CD4-positive, alpha-beta T cell (primary cell): ENCODE results near the gene EVI5. TPM values are rescaled to one million over a fixed set of nuclear protein-coding genes. Genes with fewer than 3 reads are reported as not detected.

ENCODE experiments used
- ATAC-seq: fragments of 200-7000 bp; cut with Tn5 transposase; one replicate; pipeline ENCODE4 v1.10.0; 2022; ENCODE audit warnings: mild to moderate bottlenecking; ENCODE audit not compliant: poor library complexity
- CTCF ChIA-PET: fragments of 350-600 bp; sonication (Branson Sonifier 250); formaldehyde crosslinking; loops from one replicate; lab custom pipeline; 2021; ENCODE audit warnings: antibody characterized with exemption, inconsistent platforms; lab: Charles Lee
- POLR2A ChIA-PET: fragments of 350-600 bp; sonication (Branson Sonifier 250); formaldehyde crosslinking; loops from one replicate; lab custom pipeline; 2021; ENCODE audit warnings: antibody characterized with exemption, inconsistent platforms; lab: Charles Lee
- DNase-seq, 14 experiments: peaks; one replicate each; pipeline ENCODE4 v3.0.0-alpha.2; 2013 to 2020; ENCODE audit warnings: mixed read lengths in 2 of 14
- H3K27ac ChIP-seq, 2 donors: one replicate each; pipeline versions ENCODE4 v1.5.1 to v1.7.0; 2013; ENCODE audit warnings: low read length in 2 of 2, low read depth in 1 of 2, mild to moderate bottlenecking in 1 of 2
- H3K27me3 ChIP-seq, 2 experiments: 1 replicate in 1 of 2; 2 replicates in 1 of 2; pipeline versions ENCODE4 v1.6.1 to v1.7.0; 2013; ENCODE audit warnings: low read length in 2 of 2, control low read depth in 1 of 2, mild to moderate bottlenecking in 1 of 2, moderate library complexity in 1 of 2; ENCODE audit not compliant: insufficient read depth in 2 of 2, control insufficient read depth in 1 of 2
- H3K36me3 ChIP-seq: one replicate; pipeline ENCODE4 v1.6.1; 2013; ENCODE audit warnings: low read length, control low read depth; ENCODE audit not compliant: insufficient read depth
- H3K4me1 ChIP-seq: one replicate; pipeline ENCODE4 v1.6.1; 2013; ENCODE audit warnings: low read length, control low read depth; ENCODE audit not compliant: insufficient read depth
- H3K4me3 ChIP-seq: one replicate; pipeline ENCODE4 v1.5.1; 2013; ENCODE audit warnings: mild to moderate bottlenecking, low read length, moderate library complexity
- H3K9me3 ChIP-seq, 2 experiments: 1 replicate in 1 of 2; 2 replicates in 1 of 2; pipeline versions ENCODE4 v1.6.1 to v1.7.0; 2013; ENCODE audit warnings: low read length in 2 of 2, mild to moderate bottlenecking in 2 of 2, control low read depth in 1 of 2, moderate library complexity in 1 of 2; ENCODE audit not compliant: control insufficient read depth in 1 of 2, insufficient read depth in 1 of 2
- H3K27ac Mint-ChIP-seq: one replicate; pipeline ENCODE4 v1.8.0; 2020; ENCODE audit warnings: mixed read lengths
- H3K27me3 Mint-ChIP-seq: one replicate; pipeline ENCODE4 v1.8.0; 2021; ENCODE audit warnings: mixed read lengths
- H3K36me3 Mint-ChIP-seq: one replicate; pipeline ENCODE4 v1.8.0; 2021; ENCODE audit warnings: low read depth, mixed read lengths
- H3K4me1 Mint-ChIP-seq: one replicate; pipeline ENCODE4 v1.8.0; 2021; ENCODE audit warnings: low read depth, mixed read lengths
- H3K4me3 Mint-ChIP-seq: one replicate; pipeline ENCODE4 v1.8.0; 2020; ENCODE audit warnings: mild to moderate bottlenecking, mixed read lengths
- H3K9me3 Mint-ChIP-seq: one replicate; pipeline ENCODE4 v1.8.0; 2020; ENCODE audit warnings: mixed read lengths
- CTCF ChIP-seq: fragments of 200-600 bp; IDR thresholded peaks from one replicate; pipeline ENCODE4 v1.8.0; 2022; ENCODE audit warnings: antibody characterized with exemption, mild to moderate bottlenecking
- intact Hi-C, 2 experiments: fragments of 100-400 bp; cut with DNase I in 1 of 2; cut with micrococcal nuclease in 1 of 2; formaldehyde crosslinking; loops; one replicate each; pipeline versions ENCODE4 v1.15.1 to v1.9.0; 2023 to 2025; cut with DNase I, micrococcal nuclease
- total RNA-seq, 174 experiments: library from RNA in 2 of 174; stranded (reverse) in 2 of 174; gene quantifications; one replicate each; pipeline ENCODE4 v1.2.3 and lab custom pipeline; 2021 to 2026

The EVI5 gene
- total RNA-seq, 2 experiments from 2014 or later = 1.8 to 2.0 TPM

DNA sequence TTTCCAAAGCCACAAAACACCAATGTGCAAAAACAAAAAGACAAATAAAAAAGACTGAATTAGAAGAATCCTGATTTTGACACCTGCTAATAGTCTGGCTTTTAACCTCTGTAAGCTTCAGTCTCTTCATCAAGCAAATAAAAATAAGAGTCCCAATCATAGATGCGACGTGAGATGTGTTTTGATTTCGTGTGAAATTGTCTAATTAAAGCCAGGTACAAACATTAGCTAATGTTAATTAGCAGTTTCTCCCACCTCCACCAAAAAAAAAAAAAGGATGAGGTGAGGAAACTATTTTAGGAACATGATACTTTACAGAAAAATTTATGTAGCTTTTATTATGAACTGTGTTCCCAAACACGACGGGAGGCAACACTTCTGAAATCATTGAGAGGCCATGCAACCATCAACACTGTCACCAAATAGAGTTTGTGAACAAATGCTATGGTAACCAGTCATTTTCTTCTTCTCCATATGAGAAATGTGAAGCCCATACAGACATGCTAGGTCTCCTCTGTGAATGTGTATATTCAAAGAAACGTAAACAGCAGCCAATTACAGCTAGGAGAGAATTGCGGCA lies 6.7 kb upstream of the EVI5 start:
- H3K27ac Mint-ChIP-seq = no peak overlapping the region
- POLR2A ChIA-PET = no interaction called here

DNA sequence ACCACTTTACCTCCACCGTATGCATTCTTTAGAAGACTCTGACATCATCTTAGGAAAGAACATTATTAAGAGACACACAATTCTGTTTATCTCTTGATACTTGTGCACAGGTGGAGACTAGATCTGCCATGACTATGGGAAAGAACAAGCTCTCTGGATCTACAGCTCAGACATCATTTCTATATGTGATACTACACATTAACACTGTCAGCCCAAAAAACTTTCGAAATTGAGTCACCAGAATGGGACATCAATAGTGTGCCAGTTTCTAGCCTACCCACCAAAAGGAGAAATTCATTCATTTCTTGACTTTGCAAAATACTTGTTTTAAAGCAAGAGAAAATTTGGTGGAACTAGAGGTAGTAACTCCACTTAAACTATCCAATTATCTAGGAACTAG lies 6.0 kb upstream of the EVI5 start:
- Mint-ChIP-seq H3K4me1 (no peaks in the 10 kb centered on the region), H3K27me3 (peaks cover 34% of the 10 kb centered on the region), H3K4me3 (no peak overlapping the region), H3K36me3 (no peaks in the 10 kb centered on the region), H3K9me3 (no peaks in the 10 kb centered on the region), H3K27ac (no peak overlapping the region)
- DNase-seq (no peak), ATAC-seq (no peak)
- intact Hi-C loops = no loop called here
- no peak overlapping the region for H3K4me3 ChIP-seq
- TF ChIP-seq CTCF = no peak
- H3K27ac ChIP-seq = no peak overlapping the region
- peaks cover 8 to 9% of the 10 kb centered on the region in 2 experiments for H3K27me3 ChIP-seq
- peaks cover 0 to under 1% of the 10 kb centered on the region in 2 experiments for H3K9me3 ChIP-seq
- POLR2A ChIA-PET = no interaction called here
- H3K36me3 ChIP-seq = no peaks in the 10 kb centered on the region
- CTCF ChIA-PET = interaction anchor here (0.6 kb wide), 1 partner anchor 87 kb away, joined by 4 read pairs; no protein-coding TSS in a partner anchor
- no peaks in the 10 kb centered on the region for H3K4me1 ChIP-seq

More for the DNA sequence above, 6.7 kb upstream of the EVI5 start:
- Mint-ChIP-seq H3K27me3 (peaks cover 30% of the 10 kb centered on the region), H3K4me3 (no peak overlapping the region), H3K9me3 (no peaks in the 10 kb centered on the region), H3K4me1 (no peaks in the 10 kb centered on the region), H3K36me3 (no peaks in the 10 kb centered on the region)
- intact Hi-C loops = no loop called here
- Histone ChIP-seq H3K9me3 (no peaks in the 10 kb centered on the region), H3K4me3 (no peak overlapping the region), H3K36me3 (no peaks in the 10 kb centered on the region), H3K27me3 (peaks cover 7 to 8% of the 10 kb centered on the region in 2 experiments), H3K27ac (no peak overlapping the region), H3K4me1 (no peaks in the 10 kb centered on the region)
- CTCF ChIA-PET = no interaction called here
- no peak for TF ChIP-seq CTCF
- ATAC-seq (no peak), DNase-seq (no peak)

GRCh38 chr1:92790081-92790480 lies 5.2 kb upstream of the EVI5 start:
- Mint-ChIP-seq H3K27me3 (peaks cover 34% of the 10 kb centered on the region), H3K9me3 (no peaks in the 10 kb centered on the region), H3K4me1 (peaks cover 5% of the 10 kb centered on the region), H3K36me3 (no peaks in the 10 kb centered on the region), H3K4me3 (no peak overlapping the region), H3K27ac (no peak overlapping the region)
- no peak for DNase-seq
- ATAC-seq = no peak
- POLR2A ChIA-PET = no interaction called here
- TF ChIP-seq CTCF = no peak
- peaks cover 8 to 13% of the 10 kb centered on the region in 2 experiments for H3K27me3 ChIP-seq
- intact Hi-C loops = no loop called here
- H3K9me3 ChIP-seq = peaks cover 0 to 9% of the 10 kb centered on the region in 2 experiments
- H3K36me3 ChIP-seq = no peaks in the 10 kb centered on the region
- CTCF ChIA-PET = no interaction called here
- no peak overlapping the region for H3K4me3 ChIP-seq
- peaks cover 5% of the 10 kb centered on the region for H3K4me1 ChIP-seq
- no peak overlapping the region for H3K27ac ChIP-seq
